Duodenal mucosa (tissue), 2 donors: Measurements from ENCODE around the gene KRT85.
"Not testable (repeated sequence)": the region's sequence is repeated elsewhere in the genome, so short reads cannot be mapped to it uniquely, and the experiment has no call there.

Experiments used
- H3K27ac ChIP-seq: one replicate; pipeline ENCODE4 v1.7.0; 2013; ENCODE audit warnings: low read depth, low read length
- H3K27me3 ChIP-seq, 2 donors: one replicate each; pipeline ENCODE4 v1.7.0; 2013; ENCODE audit warnings: low read length in 2 of 2, control low read depth in 1 of 2; ENCODE audit not compliant: insufficient read depth in 2 of 2, control insufficient read depth in 1 of 2
- H3K36me3 ChIP-seq, 2 donors: one replicate each; pipeline ENCODE4 v1.7.0; 2013; ENCODE audit warnings: low read length in 2 of 2, control low read depth in 1 of 2; ENCODE audit not compliant: insufficient read depth in 2 of 2, control insufficient read depth in 1 of 2
- H3K4me1 ChIP-seq, 2 donors: one replicate each; pipeline ENCODE4 v1.7.0; 2013; ENCODE audit warnings: low read length in 2 of 2, control low read depth in 1 of 2; ENCODE audit not compliant: insufficient read depth in 2 of 2, control insufficient read depth in 1 of 2
- H3K4me3 ChIP-seq, 2 donors: one replicate each; pipeline ENCODE4 v1.7.0; 2013; ENCODE audit warnings: low read length in 2 of 2, low read depth in 1 of 2
- H3K9ac ChIP-seq, 2 donors: one replicate each; pipeline ENCODE4 v1.7.0; 2013; ENCODE audit warnings: low read length in 2 of 2, low read depth in 1 of 2
- H3K9me3 ChIP-seq, 2 donors: one replicate each; pipeline ENCODE4 v1.7.0; 2013; ENCODE audit warnings: low read length in 2 of 2, control low read depth in 1 of 2; ENCODE audit not compliant: control insufficient read depth in 1 of 2

The KRT85 gene

DNA sequence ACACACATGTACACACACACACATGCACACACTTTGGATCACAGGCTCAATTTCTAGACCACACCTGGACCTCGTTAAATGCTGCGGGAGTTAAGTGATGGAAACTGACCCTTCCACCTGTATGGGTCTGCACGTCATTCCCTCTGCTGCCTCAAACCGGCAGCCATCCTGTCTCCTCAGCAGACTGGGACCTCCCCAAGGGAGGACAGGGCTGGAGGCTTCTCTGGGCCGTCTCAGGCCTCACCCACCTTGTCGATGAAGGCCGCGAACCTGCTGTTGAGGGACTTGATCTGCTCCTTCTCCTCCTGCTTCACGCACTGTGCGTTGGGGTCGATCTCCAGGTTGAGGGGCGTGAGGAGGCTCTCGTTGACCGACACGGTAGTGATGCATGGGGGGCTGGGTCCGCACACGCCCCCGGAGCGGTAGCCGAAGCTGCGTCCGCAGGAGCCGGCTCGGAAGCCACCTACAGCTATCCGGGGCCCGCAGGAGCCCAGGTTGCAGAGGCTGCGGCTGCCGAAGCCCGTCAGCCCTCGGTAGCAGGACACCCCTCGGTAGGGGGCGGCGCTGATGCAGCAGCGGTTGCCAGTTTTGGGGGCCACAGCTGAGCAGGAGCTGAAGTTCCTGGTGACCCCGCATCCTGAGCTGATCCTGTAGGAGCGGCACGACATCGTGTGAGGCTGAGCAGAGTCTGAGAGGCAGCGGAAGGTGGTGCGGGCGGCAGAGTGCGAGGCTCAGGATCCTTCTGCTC, at the start of gene KRT85:
KRT85 (minus strand) TSS at position 744 of the 748 bp plus-strand sequence; CDS start at position 668, 76 bp downstream.
- H3K9ac ChIP-seq = no peak within 1 kb of the TSS
- H3K27me3 ChIP-seq = peaks cover 0 to 4% of the 10 kb centered on the region in 2 donors
- no peaks in the 10 kb centered on the region for H3K9me3 ChIP-seq
- peaks cover 0 to 6% of the 10 kb centered on the region in 2 donors for H3K4me1 ChIP-seq
- H3K36me3 ChIP-seq = no peaks in the 10 kb centered on the region
- H3K4me3 ChIP-seq = no peak within 1 kb of the TSS
- H3K27ac ChIP-seq = no peak within 1 kb of the TSS

GRCh38 chr12:52416795-52417194, 49.5 kb upstream of the KRT85 start:
- Histone ChIP-seq H3K9ac (no peak overlapping the region), H3K4me1 (peaks cover 0 to 6% of the 10 kb centered on the region in 2 donors), H3K27ac (no peak overlapping the region), H3K9me3 (no peaks in the 10 kb centered on the region), H3K36me3 (no peaks in the 10 kb centered on the region), H3K27me3 (no peaks in the 10 kb centered on the region), H3K4me3 (no peak overlapping the region)

DNA sequence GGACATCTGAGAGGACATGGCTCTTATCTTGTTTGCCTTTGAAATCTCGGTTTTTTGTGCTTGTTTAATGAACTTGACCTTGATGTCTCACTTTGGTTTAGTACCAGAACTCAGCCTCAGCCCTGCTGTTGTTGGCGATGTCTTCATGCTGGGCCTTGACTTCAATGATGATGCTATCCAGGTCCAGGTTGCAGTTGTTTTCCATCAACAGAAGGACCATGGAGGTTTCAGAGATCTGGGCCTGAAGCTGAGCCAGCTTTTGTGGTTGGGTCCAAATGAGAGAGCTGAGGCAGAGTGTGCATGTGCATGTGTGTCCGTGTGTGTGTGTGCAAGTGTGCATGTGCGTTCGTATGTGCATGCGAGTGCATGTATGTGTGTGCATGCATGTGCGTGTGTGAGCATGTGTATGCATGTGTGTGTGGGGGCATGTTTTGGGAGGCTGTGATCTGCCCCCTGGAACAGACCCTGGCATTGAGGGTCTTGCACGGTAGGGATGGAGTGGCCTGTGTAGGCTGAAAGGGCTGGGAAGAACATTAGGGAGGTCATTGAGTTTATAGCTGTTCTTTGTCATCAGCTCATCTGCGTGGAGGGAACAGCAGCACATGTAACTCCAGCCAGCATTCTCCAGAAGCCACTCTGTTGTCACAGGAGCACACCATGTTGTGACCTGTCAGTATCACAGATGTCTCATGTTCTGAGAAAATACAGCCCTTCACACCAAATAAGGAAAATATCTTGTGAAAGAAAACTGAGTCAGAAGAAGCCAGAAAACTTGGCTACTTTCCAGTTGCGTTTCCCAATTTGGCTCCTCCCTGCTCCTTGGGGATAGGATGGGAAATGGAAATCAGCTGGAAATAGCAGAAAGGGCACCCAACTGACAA, 48.8 kb upstream of the KRT85 start:
- no peaks in the 10 kb centered on the region for H3K36me3 ChIP-seq
- no peak overlapping the region for H3K27ac ChIP-seq
- H3K27me3 ChIP-seq = no peaks in the 10 kb centered on the region
- H3K4me3 ChIP-seq = no peak overlapping the region
- H3K4me1 ChIP-seq = peaks cover 0 to 6% of the 10 kb centered on the region in 2 donors
- no peaks in the 10 kb centered on the region for H3K9me3 ChIP-seq
- H3K9ac ChIP-seq = no peak overlapping the region

DNA sequence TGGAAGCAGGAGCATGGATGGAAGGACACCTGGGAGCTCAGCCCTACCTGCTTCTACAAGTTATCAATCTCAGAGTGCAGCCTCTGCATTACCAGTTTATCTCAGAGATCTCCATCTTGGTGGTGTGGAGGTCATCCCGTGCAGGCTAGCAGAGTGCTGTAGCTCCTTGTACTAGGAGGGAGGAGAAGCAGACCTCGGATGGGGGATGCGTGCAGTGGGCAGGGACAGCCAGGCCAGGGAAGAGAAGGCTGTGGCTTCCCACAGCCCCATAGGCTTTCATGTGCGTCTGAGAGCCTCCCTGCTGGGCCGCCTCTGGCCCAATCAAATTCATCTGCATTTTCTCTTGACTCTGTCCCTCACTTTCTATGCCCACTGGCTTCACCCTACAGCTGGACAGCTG, 47.7 kb upstream of the KRT85 start:
- Histone ChIP-seq H3K36me3 (no peaks in the 10 kb centered on the region), H3K27me3 (no peaks in the 10 kb centered on the region), H3K9ac (no peak overlapping the region), H3K9me3 (no peaks in the 10 kb centered on the region), H3K4me3 (no peak overlapping the region), H3K4me1 (peaks cover 0 to 6% of the 10 kb centered on the region in 2 donors), H3K27ac (no peak overlapping the region)

DNA sequence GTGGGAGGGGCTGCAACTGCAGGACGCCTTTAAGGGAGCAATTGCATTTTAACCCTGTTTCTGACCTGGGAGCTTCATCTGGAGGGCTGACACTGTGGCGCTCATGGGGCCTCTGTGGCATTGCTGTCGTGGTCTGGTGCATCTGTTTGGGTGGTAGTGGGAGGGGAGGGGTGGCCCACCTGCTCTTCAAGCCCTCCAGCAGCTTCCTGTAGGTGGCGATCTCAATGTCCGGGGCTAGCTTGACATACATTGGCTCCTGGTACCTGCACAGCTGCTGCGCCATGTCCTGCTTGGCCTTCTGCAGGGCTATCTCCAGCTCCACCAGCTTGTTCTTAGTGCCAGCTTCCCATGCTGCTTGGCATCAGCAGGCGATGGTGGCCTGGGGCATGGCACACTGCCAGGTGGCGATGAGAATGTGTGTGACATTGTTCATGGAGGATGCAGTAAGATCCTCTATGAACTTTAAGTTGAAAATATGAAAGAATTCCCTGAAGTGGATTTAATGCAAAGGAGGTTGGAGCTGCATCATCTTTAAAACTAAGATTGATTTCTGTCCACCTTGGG, 46.6 kb upstream of the KRT85 start:
- H3K36me3 ChIP-seq = no peaks in the 10 kb centered on the region
- H3K4me3 ChIP-seq = no peak overlapping the region
- H3K9ac ChIP-seq = no peak overlapping the region
- no peak overlapping the region for H3K27ac ChIP-seq
- no peaks in the 10 kb centered on the region for H3K9me3 ChIP-seq
- H3K4me1 ChIP-seq = peaks cover 0 to 6% of the 10 kb centered on the region in 2 donors
- H3K27me3 ChIP-seq = no peaks in the 10 kb centered on the region

GRCh38 chr12:52413202-52413601, 45.9 kb upstream of the KRT85 start:
- Histone ChIP-seq H3K27ac (no peak overlapping the region), H3K4me1 (peaks cover 0 to 6% of the 10 kb centered on the region in 2 donors), H3K4me3 (no peak overlapping the region), H3K9me3 (no peaks in the 10 kb centered on the region), H3K36me3 (no peaks in the 10 kb centered on the region), H3K27me3 (no peaks in the 10 kb centered on the region), H3K9ac (no peak overlapping the region)

DNA sequence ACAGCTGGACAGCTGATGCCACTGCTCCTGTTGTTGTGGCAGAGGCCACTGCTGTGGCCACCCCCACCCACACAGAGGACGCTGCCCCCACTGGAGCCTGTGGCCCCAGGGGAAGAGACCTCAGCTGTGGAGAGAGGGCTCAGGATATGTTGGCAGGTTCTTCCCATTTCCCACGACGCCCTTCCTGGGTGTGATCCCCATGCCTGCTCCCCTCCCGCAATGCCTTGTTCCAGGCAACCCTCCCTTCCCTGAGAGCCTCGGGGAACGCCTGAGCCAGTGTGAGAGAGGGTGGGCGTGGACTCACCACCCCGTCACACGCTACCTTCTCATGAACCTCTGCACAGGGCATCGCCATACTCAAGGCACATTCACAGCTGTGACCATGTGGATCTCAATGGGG, 44.5 kb upstream of the KRT85 start:
- Histone ChIP-seq H3K4me1 (peaks cover 0 to 6% of the 10 kb centered on the region in 2 donors), H3K4me3 (no peak overlapping the region), H3K27me3 (no peaks in the 10 kb centered on the region), H3K36me3 (no peaks in the 10 kb centered on the region), H3K27ac (no peak overlapping the region), H3K9me3 (no peaks in the 10 kb centered on the region), H3K9ac (no peak overlapping the region)

GRCh38 chr12:52410589-52411248, 43.4 kb upstream of the KRT85 start:
- not testable (repeated sequence) for H3K9me3 ChIP-seq, H3K9ac ChIP-seq, H3K27me3 ChIP-seq, H3K4me1 ChIP-seq, H3K27ac ChIP-seq, H3K4me3 ChIP-seq, H3K36me3 ChIP-seq

GRCh38 chr12:52407918-52408317, 40.6 kb upstream of the KRT85 start:
- H3K27me3 ChIP-seq = peaks cover 0 to 3% of the 10 kb centered on the region in 2 donors
- H3K4me3 ChIP-seq = no peak overlapping the region
- no peaks in the 10 kb centered on the region for H3K9me3 ChIP-seq
- no peak overlapping the region for H3K27ac ChIP-seq
- H3K36me3 ChIP-seq = no peaks in the 10 kb centered on the region
- no peak overlapping the region for H3K9ac ChIP-seq
- H3K4me1 ChIP-seq = no peaks in the 10 kb centered on the region
